GM19035 (cell line): ENCODE results near the gene XIAP.
"Not testable (repeated sequence)": the region's sequence is repeated elsewhere in the genome, so short reads cannot be mapped to it uniquely, and the experiment has no call there.

Experiments used
- ATAC-seq: cut with Tn5 transposase; IDR thresholded peaks from one replicate; pipeline ENCODE4 v1.9.1; 2021; ENCODE audit not compliant: unreplicated experiment

The XIAP gene

GRCh38 chrX:123859846-123860838, at the start of gene XIAP:
Gene XIAP, plus strand, starts transcription at chrX:123860053. Its CDS starts 25,610 bp downstream, at chrX:123885663.
- ATAC-seq, result peak; percentile 80

GRCh38 chrX:123814343-123814742, 45.5 kb upstream of the XIAP start:
- no peak for ATAC-seq

- ATAC-seq, result not testable (repeated sequence)
Measured at GRCh38 chrX:123814934-123815394, 44.9 kb upstream of the XIAP start.

- no peak for ATAC-seq
Measured at GRCh38 chrX:123817288-123817894, 42.5 kb upstream of the XIAP start.

- ATAC-seq, result no peak
Measured at GRCh38 chrX:123818243-123818642, 41.6 kb upstream of the XIAP start.

GRCh38 chrX:123822965-123823364, 36.9 kb upstream of the XIAP start:
- ATAC-seq, result no peak

GRCh38 chrX:123830309-123830708, 29.5 kb upstream of the XIAP start:
- peak; percentile 82 for ATAC-seq

- ATAC-seq, result peak; percentile 79
Measured at GRCh38 chrX:123833387-123833786, 26.5 kb upstream of the XIAP start.

- no peak for ATAC-seq
Measured at GRCh38 chrX:123834116-123834515, 25.7 kb upstream of the XIAP start.

GRCh38 chrX:123835661-123836371, 24.0 kb upstream of the XIAP start:
- ATAC-seq, result no peak

- not testable (repeated sequence) for ATAC-seq
Measured at GRCh38 chrX:123845129-123845528, 14.7 kb upstream of the XIAP start.

- ATAC-seq, result no peak
Measured at GRCh38 chrX:123846577-123847038, 13.2 kb upstream of the XIAP start.

GRCh38 chrX:123847056-123847455, 12.8 kb upstream of the XIAP start:
- no peak for ATAC-seq

GRCh38 chrX:123849096-123849495, 10.8 kb upstream of the XIAP start:
- no peak for ATAC-seq

- ATAC-seq, result not testable (repeated sequence)
Measured at GRCh38 chrX:123849906-123850305, 9.9 kb upstream of the XIAP start.

- no peak for ATAC-seq
Measured at GRCh38 chrX:123851079-123851478, 8.8 kb upstream of the XIAP start.

- ATAC-seq, result no peak
Measured at GRCh38 chrX:123854329-123854728, 5.5 kb upstream of the XIAP start.

GRCh38 chrX:123859409-123859845, 426 bp upstream of the XIAP start:
- no peak for ATAC-seq

GRCh38 chrX:123860983-123861382, 1.1 kb downstream of the XIAP start:
- no peak for ATAC-seq

GRCh38 chrX:123869488-123869887, 9.6 kb downstream of the XIAP start:
- no peak for ATAC-seq

- no peak for ATAC-seq
Measured at GRCh38 chrX:123871309-123871708, 11.5 kb downstream of the XIAP start.
